H9 (cell line): ENCODE measurements around the gene SLC9A7. TPM values are rescaled to one million over a fixed set of nuclear protein-coding genes. Genes with fewer than 3 reads are reported as not detected.

Source experiments
- DNase-seq: peaks from one replicate; pipeline ENCODE4 v3.0.0-alpha.2; 2017
- H2AFZ ChIP-seq: one replicate; pipeline ENCODE4 v1.6.1; 2013; ENCODE audit warnings: mild to moderate bottlenecking, low read length, control low read depth, moderate library complexity
- H2AK5ac ChIP-seq: 2 replicates; pipeline ENCODE4 v1.6.1; 2013; ENCODE audit warnings: low read length, control low read depth, mixed read lengths; ENCODE audit not compliant: insufficient read length
- H2BK120ac ChIP-seq: one replicate; pipeline ENCODE4 v1.6.1; 2013; ENCODE audit warnings: low read depth, mild to moderate bottlenecking, low read length, control low read depth, inconsistent platforms; ENCODE audit not compliant: poor library complexity, severe bottlenecking
- H2BK12ac ChIP-seq: 2 replicates; pipeline ENCODE4 v1.6.1; 2013; ENCODE audit warnings: low read length, control low read depth, mixed read lengths, low read depth; ENCODE audit not compliant: insufficient read length
- H2BK15ac ChIP-seq: 2 replicates; pipeline ENCODE4 v1.6.1; 2013; ENCODE audit warnings: low read depth, low read length, control low read depth
- H2BK20ac ChIP-seq: one replicate; pipeline ENCODE4 v1.6.1; 2013; ENCODE audit warnings: low read depth, mild to moderate bottlenecking, low read length, control low read depth, inconsistent platforms; ENCODE audit not compliant: poor library complexity, severe bottlenecking
- H2BK5ac ChIP-seq: 2 replicates; pipeline ENCODE4 v1.6.1; 2013; ENCODE audit warnings: low read length, control low read depth, mixed read lengths; ENCODE audit not compliant: insufficient read length
- H3K14ac ChIP-seq: 2 replicates; pipeline ENCODE4 v1.6.1; 2013; ENCODE audit warnings: low read length, control low read depth; ENCODE audit not compliant: insufficient read depth
- H3K18ac ChIP-seq: 2 replicates; pipeline ENCODE4 v1.6.1; 2013; ENCODE audit warnings: low read depth, mild to moderate bottlenecking, mixed read lengths, low read length, control low read depth; ENCODE audit not compliant: insufficient read length
- H3K23ac ChIP-seq: 2 replicates; pipeline ENCODE4 v1.6.1; 2013; ENCODE audit warnings: low read length, control low read depth, mixed read lengths, low read depth; ENCODE audit not compliant: insufficient read length
- H3K23me2 ChIP-seq: 2 replicates; pipeline ENCODE4 v1.6.1; 2013; ENCODE audit warnings: low read depth, mild to moderate bottlenecking, mixed read lengths, low read length, control low read depth; ENCODE audit not compliant: insufficient read length, poor library complexity, severe bottlenecking
- H3K27ac ChIP-seq: 2 replicates; pipeline ENCODE4 v1.5.1; 2013; ENCODE audit warnings: low read length, control low read depth, mixed read lengths, low read depth; ENCODE audit not compliant: insufficient read length
- H3K27me3 ChIP-seq: 2 replicates; pipeline ENCODE4 v1.6.1; 2013; ENCODE audit warnings: low read length, control low read depth, inconsistent platforms; ENCODE audit not compliant: insufficient read depth
- H3K4ac ChIP-seq: 2 replicates; pipeline ENCODE4 v1.6.1; 2013; ENCODE audit warnings: low read depth, mild to moderate bottlenecking, control low read depth, inconsistent platforms, low read length, moderate library complexity
- H3K4me1 ChIP-seq: 2 replicates; pipeline ENCODE4 v1.6.1; 2013; ENCODE audit warnings: low read length, control low read depth, inconsistent platforms; ENCODE audit not compliant: insufficient read depth
- H3K4me2 ChIP-seq: 2 replicates; pipeline ENCODE4 v1.6.1; 2013; ENCODE audit warnings: low read length, control low read depth, mixed read lengths; ENCODE audit not compliant: insufficient read length, insufficient read depth
- H3K56ac ChIP-seq: 2 replicates; pipeline ENCODE4 v1.6.1; 2013; ENCODE audit warnings: low read depth, mild to moderate bottlenecking, mixed read lengths, low read length, control low read depth; ENCODE audit not compliant: insufficient read length
- H3K79me1 ChIP-seq: 2 replicates; pipeline ENCODE4 v1.6.1; 2013; ENCODE audit warnings: low read depth, mild to moderate bottlenecking, moderate library complexity, low read length, control low read depth, inconsistent platforms; ENCODE audit not compliant: insufficient read depth, poor library complexity, severe bottlenecking
- H3K79me2 ChIP-seq: 2 replicates; pipeline ENCODE4 v1.6.1; 2013; ENCODE audit warnings: low read length, control low read depth, inconsistent platforms; ENCODE audit not compliant: insufficient read depth
- H3K9ac ChIP-seq: 2 replicates; pipeline ENCODE4 v1.6.1; 2013; ENCODE audit warnings: low read length, control low read depth, mixed read lengths; ENCODE audit not compliant: insufficient read length; ENCODE audit errors: extremely low read depth
- H3K9me3 ChIP-seq: one replicate; pipeline ENCODE4 v1.6.1; 2013; ENCODE audit warnings: low read depth, low read length, inconsistent platforms; ENCODE audit not compliant: control insufficient read depth
- H3T11ph ChIP-seq: one replicate; pipeline ENCODE4 v1.6.1; 2013; ENCODE audit warnings: mild to moderate bottlenecking, low read length, control low read depth, inconsistent platforms
- H4K20me1 ChIP-seq: one replicate; pipeline ENCODE4 v1.6.1; 2013; ENCODE audit not compliant: control insufficient read depth, insufficient read length, insufficient read depth
- H4K5ac ChIP-seq: 2 replicates; pipeline ENCODE4 v1.6.1; 2013; ENCODE audit warnings: low read depth, mild to moderate bottlenecking, mixed read lengths, low read length, control low read depth; ENCODE audit not compliant: insufficient read length
- H4K8ac ChIP-seq: replicated peaks from 2 replicates; pipeline ENCODE4 v1.6.1; 2013; ENCODE audit warnings: low read length, control low read depth, mixed read lengths, low read depth; ENCODE audit not compliant: insufficient read length
- H4K91ac ChIP-seq: 2 replicates; pipeline ENCODE4 v1.6.1; 2013; ENCODE audit warnings: low read depth, mild to moderate bottlenecking, moderate library complexity, mixed read lengths, low read length, control low read depth; ENCODE audit not compliant: insufficient read length
- H3K27ac Mint-ChIP-seq, 3 experiments: 2 replicates in 2 of 3; 3 replicates in 1 of 3; pipeline ENCODE4 v1.8.0; 2020 to 2021; ENCODE audit warnings: mixed read lengths in 3 of 3, mild to moderate bottlenecking in 1 of 3, moderate library complexity in 1 of 3
- H3K27me3 Mint-ChIP-seq: 2 replicates; pipeline ENCODE4 v1.8.0; 2021; ENCODE audit warnings: low read depth, mild to moderate bottlenecking, moderate library complexity, mixed read lengths
- H3K36me3 Mint-ChIP-seq, 3 experiments: 2 replicates in 2 of 3; 3 replicates in 1 of 3; pipeline ENCODE4 v1.8.0; 2020 to 2021; ENCODE audit warnings: low read depth in 3 of 3, mixed read lengths in 3 of 3; ENCODE audit not compliant: insufficient read depth in 1 of 3
- H3K4me1 Mint-ChIP-seq, 2 experiments: 2 replicates each; pipeline ENCODE4 v1.8.0; 2020; ENCODE audit warnings: mixed read lengths in 2 of 2
- H3K4me3 Mint-ChIP-seq, 2 experiments: 2 replicates in 1 of 2; 3 replicates in 1 of 2; pipeline ENCODE4 v1.8.0; 2020 to 2021; ENCODE audit warnings: mild to moderate bottlenecking in 2 of 2, mixed read lengths in 2 of 2, moderate library complexity in 1 of 2
- H3K9me3 Mint-ChIP-seq, 2 experiments: 2 replicates in 1 of 2; 3 replicates in 1 of 2; pipeline ENCODE4 v1.8.0; 2020; ENCODE audit warnings: mild to moderate bottlenecking in 2 of 2, mixed read lengths in 2 of 2, moderate library complexity in 1 of 2
- WGBS: extraction: QIAGEN DNeasy Blood & Tissue Kit; methylation state at CpG from one replicate; pipeline ENCODE4 v1.1.7; 2013; ENCODE audit warnings: missing lambda C conversion rate, low lambda C conversion rate, mixed read lengths; ENCODE audit not compliant: insufficient read length; ENCODE audit errors: extremely low coverage; 5-methylcytosine and 5-hydroxymethylcytosine counted together
- total RNA-seq: library from RNA; stranded (reverse); gene quantifications from 2 replicates; pipeline ENCODE4 v1.2.1, GENCODE V29; 2021
- TF ChIP-seq, protein P1 (sequence below): fragments of 200-600 bp; sonication (generic); conservative IDR thresholded peaks from 3 replicates; pipeline ENCODE4 v1.8.0; 2021; ENCODE audit warnings: antibody characterized with exemption, mild to moderate bottlenecking

SLC9A7 gene
- total RNA-seq, 1 experiment from 2014 or later = 5.9 TPM

DNA sequence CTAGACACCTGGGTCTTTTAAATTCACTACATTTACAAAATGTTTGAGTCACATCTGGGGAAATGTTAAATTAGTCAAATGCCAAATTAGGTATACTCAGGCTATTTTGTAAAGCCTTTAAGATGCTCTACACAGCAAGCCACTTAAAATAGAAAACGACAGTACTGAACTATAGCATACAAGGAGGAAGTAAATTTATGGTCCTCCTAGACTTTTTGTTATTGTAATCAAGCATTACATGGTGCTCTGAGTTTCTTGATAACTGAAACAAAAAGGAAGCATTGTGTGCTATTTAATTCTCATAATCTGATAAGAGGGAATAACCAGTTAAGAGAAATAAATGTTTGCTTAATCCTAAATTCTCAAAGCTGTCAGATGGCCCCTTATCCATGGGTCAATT lies 46.2 kb downstream of the SLC9A7 start:
- Histone ChIP-seq H2BK20ac (no peak overlapping the region), H4K91ac (no peak overlapping the region), H3K27me3 (no peaks in the 10 kb centered on the region), H3T11ph (no peak overlapping the region), H4K8ac (no peak overlapping the region), H3K14ac (no peak overlapping the region), H4K5ac (no peak overlapping the region), H2AK5ac (no peak overlapping the region), H3K23me2 (no peaks in the 10 kb centered on the region), H3K56ac (no peak overlapping the region), H2AFZ (no peak overlapping the region), H3K79me1 (no peaks in the 10 kb centered on the region), H3K4me2 (no peak overlapping the region), H3K4me1 (0 out of 2 replicates have a peak, but pooled peaks cover 2% of the 10 kb centered on the region), H3K9me3 (peaks cover 11% of the 10 kb centered on the region), H4K20me1 (no peaks in the 10 kb centered on the region), H3K4ac (no peak overlapping the region), H3K23ac (no peak overlapping the region), H2BK5ac (no peak overlapping the region), H3K79me2 (no peaks in the 10 kb centered on the region; the same call in 1 of the 2 replicates), H3K9ac (no peak overlapping the region), H3K27ac (no peak overlapping the region), H2BK15ac (no peak overlapping the region), H2BK120ac (no peak overlapping the region), H3K18ac (no peak overlapping the region), H2BK12ac (no peak overlapping the region)
- WGBS = no CpG with 5 or more reads among the region's 1 CpG
- Mint-ChIP-seq H3K4me3 (no peak overlapping the region), H3K9me3 (peaks cover 49 to 63% of the 10 kb centered on the region in 2 experiments), H3K27ac (no peak overlapping the region), H3K4me1 (peaks cover 15 to 21% of the 10 kb centered on the region in 2 experiments), H3K27me3 (no peaks in the 10 kb centered on the region; the same call in 1 of the 2 replicates), H3K36me3 (peaks cover 0 to 2% (median 2%) of the 10 kb centered on the region in 3 experiments; a peak in 5 of 7 replicates)
- TF ChIP-seq, protein P1, sequence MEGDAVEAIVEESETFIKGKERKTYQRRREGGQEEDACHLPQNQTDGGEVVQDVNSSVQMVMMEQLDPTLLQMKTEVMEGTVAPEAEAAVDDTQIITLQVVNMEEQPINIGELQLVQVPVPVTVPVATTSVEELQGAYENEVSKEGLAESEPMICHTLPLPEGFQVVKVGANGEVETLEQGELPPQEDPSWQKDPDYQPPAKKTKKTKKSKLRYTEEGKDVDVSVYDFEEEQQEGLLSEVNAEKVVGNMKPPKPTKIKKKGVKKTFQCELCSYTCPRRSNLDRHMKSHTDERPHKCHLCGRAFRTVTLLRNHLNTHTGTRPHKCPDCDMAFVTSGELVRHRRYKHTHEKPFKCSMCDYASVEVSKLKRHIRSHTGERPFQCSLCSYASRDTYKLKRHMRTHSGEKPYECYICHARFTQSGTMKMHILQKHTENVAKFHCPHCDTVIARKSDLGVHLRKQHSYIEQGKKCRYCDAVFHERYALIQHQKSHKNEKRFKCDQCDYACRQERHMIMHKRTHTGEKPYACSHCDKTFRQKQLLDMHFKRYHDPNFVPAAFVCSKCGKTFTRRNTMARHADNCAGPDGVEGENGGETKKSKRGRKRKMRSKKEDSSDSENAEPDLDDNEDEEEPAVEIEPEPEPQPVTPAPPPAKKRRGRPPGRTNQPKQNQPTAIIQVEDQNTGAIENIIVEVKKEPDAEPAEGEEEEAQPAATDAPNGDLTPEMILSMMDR = no peak
- DNase-seq = no peak
